GM19468 (cell line): ENCODE measurements around the gene HOXA2.

Source experiments
- ATAC-seq: cut with Tn5 transposase; IDR thresholded peaks from one replicate; pipeline ENCODE4 v1.9.1; 2021; ENCODE audit warnings: mild to moderate bottlenecking, moderate library complexity, moderate number of reproducible peaks; ENCODE audit not compliant: unreplicated experiment; ENCODE audit errors: extremely low read depth

The HOXA2 gene

DNA sequence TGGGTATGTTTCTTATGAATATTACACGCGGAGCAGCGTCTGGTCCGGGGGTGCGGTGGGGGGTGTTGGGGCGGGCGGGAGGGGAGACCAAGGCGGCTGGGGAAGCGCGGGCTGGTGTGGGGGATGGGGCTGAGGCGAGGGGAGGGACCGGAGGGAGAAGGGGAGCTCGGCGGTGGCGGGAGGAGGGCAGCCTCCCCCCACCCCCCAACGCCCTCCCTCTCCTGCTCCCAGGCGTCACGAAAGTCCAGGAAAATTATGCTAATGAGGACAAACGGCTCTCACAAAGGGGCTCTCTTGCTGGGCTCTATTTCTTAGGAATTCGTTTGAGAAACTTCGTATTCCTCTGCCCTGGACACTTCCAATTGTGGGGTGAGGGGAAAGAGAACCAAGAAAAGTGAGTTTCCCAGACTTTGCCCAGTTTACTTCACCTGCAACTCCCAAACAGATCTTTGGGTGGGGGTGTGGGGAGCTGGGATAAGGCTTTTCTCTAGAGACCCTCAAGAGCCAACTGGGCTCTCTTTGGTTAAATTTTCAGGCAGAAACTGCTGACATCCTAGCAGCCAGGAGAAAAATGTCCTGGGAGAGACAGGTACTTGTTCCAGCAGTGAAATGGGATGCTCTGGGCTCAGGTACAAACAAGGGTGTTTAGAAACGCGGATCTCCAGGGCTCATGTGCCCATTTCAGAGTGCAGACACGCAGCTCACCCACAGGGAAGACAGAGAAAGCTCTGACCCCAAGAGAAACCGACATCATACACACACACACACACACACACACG lies 11.7 kb upstream of the HOXA2 start:
- no peak for ATAC-seq

DNA sequence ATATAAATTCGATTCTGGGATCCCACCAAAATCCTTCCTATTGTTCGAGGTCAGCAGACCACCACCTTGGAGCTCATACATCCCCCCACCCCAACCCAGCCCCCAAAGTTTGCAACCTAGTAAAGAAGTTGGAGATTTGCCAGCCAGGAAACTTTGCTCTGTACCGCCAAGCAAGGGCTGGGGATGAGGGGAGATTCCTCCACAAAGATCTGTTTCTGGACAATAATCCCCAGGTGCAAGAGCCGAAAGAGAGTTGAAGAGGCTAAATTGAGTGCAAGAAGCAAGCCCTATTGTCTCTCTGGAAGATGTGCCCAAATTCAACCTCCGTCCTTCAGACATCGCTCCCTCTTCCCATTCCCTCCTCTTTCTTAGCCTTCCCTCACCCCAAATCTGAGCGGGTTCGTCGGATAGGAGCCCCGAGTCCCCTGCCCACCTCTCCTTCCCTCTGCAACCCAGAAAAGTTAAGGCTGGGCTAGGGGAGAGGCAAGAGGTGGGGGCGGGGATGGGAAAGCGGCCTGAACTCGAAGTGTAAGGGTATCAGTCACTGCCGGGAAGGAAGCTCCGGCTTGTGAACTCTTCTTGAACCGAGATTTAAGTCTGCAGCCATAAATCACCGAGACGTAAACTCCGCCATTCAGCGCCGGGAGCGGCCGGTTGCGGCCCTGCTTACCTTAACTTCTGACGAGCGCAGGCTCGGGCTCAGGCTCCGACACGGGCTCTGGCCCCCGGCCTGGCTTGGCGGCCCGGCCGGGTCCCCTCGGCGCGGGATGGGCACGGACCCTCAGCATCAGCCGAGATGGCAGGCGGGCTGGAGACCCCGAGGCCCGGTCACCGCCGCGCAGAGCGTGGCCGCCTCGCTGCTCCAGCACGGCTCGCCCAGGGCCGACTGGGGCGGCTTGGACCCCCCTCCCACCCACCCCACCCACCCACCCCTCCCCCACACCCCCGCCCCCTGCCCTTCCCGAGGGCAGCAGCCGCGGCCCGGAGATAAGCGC lies 10.8 kb upstream of the HOXA2 start:
- ATAC-seq = no peak

DNA sequence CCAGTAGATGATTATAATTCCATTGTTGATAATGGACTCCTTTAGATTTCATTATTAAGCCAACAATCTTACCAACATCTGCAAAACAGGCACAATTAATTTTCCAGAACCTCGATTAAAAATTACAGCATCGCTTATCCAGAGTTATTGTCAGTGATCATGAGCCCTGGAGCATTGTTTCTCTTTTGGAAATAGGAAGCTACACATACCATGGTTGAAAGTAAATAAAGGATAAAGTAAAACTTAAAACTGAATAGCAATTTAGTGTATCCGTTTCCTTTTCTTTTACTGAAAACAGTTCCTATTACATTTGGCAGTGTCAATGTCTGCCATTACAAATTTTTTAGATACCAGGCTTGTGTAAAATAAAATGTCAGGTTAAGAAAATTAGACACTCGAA lies 9.9 kb upstream of the HOXA2 start:
- ATAC-seq = no peak

DNA sequence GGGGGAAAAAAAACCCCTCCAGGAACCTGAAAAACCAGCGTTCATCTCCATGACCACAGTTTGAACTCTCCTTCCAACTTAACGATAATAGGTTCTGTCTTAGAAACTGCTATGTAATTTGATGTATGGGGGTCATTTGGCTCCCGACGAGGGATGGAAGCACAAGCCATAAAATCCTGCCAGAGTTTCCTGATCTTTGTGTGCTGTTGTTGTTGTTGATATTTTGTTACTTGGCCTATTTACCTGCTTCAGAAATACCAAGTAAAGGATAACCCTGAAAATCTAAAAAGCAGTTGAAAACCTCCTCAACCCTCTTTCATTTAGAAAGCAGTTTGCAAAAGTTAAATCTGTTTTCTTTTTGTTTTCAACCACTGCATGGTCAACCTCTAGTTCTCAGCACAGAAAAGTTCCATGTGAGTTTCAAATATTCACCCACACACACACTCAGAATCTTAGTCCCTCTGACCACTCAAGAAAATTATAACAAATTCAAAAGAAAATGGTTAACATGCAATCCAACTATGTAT lies 9.3 kb upstream of the HOXA2 start:
- no peak for ATAC-seq

DNA sequence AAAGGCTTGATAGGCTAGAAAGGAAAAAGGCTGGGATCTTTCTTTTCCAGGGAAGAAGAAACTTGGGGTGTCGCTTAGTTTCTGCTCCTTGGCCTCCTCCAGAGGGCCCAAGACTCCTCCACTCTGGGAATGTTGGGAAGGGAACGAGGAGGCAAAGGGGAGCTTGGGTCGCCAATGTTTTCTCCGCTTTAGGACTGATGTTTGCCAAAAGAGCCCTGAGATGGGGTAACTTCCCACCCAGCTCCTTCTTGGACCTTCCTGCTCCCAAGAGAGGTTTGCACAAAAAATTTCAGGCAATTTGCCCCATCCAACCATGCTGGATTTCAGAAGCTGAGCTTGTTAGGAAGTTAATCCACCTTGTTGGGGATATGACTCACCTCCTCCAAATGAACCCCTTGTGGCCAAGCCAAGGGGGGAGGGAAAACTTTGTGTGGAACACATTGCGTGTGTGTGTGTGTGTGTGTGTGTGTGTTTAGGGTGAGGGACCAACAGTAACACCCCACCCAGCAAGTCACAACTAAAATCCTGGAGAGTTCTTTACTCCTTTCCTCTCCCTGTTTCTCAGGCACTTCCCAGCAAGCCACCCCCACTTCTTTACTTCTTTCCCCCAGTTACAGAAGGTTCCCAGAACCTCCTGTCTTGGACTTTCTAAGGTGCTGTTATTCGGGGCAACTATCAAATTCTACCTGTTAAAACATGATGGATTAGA lies 8.7 kb upstream of the HOXA2 start:
- ATAC-seq = no peak

DNA sequence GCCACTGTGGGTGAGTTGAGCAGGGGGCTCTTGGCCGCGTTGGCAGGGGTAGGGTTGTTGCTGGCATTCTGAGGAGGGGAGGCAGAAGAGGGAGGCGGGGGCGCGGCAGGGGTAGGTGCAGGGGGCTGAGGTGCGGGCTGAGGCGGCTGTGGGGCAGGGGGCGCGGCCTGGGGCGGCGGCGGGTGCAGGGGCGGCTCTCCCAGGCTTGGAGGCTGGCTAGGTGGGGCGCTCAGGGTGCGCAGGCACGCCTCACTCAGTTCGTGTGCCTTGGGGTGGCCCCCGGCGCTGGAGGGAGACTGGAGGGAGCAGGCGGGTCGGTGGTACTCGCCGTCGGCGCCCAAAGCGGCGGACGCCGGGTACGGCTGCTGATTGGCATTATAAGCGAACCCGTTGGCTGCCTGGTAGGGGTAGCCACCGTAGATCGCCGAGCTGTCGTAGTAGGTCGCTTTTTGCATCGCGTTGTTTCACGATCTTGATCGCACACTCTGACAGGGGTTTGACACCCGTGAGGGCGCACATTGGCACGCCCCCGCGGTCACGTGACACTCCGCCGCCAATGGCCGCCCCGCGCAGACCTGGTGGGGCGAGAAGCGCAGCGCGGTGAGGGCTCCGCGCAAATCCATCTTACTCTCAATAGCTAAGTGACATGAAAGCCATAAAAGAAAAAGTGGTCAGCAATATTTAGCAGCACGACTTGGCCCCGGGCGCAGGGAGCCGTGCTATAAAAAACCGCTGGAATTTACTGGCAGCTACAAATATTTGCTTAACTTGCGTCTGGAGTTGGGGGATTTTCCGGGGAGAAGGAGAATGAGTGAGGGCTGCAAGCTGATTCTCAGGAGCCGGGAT lies 7.9 kb upstream of the HOXA2 start:
- no peak for ATAC-seq

DNA sequence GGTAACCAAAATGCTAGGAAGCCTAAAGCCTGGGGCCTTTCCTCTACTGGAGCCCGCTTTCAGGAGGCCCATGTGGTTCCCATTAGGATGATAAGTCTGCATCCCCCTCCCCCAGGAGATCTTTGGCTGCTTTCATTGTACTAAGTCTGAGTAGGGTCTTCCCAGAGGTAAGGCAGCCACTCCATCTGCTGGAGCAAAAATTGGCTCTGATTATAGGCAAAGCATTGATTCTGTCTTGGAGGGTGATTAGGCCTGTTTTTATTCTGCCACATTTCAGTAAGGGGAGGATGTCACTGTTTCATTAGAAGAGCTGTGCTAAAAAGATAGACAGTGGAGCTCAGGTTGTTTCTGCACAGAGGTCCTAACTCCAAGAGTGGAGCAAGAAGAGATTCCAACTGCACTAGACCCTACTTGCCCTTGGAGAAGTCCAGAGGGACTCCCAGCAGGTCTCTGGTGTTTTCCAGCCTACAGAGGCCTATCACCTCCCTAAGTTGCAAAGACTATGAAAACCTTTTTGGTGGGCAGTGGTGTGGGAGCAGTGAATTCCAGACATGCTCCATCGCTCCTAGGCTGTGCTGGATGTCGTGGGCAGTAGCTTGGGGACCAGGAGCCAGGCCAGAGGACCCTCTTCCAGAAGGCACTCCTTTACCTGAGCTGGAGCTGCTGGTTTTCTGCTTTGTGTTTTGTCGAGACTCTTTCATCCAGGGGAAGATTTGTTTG lies 7.1 kb upstream of the HOXA2 start:
- ATAC-seq = no peak

DNA sequence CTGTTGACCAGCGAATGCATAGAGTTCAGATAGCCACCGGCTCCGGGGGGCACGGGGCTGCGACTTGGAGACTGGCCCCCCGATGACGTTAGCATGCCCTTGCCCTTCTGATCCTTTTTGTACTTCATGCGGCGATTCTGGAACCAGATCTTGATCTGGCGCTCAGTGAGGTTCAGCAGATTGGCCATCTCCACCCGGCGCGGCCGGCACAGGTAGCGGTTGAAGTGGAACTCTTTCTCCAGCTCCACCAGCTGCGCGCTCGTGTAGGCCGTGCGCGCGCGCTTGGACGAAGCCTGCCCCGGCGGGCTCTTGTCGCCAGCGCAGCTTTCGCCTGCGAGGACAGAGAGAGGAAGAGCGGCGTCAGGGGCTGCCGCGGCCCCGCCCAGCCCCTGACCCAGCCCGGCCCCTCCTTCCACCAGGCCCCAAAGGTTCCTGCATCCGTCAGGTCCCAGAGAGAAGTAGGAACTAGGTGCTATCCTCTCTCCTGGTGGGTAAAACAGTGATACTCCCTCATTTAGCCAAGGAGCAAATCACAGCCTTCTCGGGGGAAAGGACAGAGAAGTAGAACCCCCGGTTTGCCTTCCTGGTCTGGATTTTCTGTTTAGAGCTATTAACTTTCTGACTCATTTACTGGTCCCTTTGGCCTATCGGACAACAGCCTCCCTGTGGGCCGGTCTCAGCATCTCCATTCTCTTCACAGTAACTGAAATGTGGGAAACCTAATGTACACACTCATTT lies 6.1 kb upstream of the HOXA2 start:
- ATAC-seq = no peak

DNA sequence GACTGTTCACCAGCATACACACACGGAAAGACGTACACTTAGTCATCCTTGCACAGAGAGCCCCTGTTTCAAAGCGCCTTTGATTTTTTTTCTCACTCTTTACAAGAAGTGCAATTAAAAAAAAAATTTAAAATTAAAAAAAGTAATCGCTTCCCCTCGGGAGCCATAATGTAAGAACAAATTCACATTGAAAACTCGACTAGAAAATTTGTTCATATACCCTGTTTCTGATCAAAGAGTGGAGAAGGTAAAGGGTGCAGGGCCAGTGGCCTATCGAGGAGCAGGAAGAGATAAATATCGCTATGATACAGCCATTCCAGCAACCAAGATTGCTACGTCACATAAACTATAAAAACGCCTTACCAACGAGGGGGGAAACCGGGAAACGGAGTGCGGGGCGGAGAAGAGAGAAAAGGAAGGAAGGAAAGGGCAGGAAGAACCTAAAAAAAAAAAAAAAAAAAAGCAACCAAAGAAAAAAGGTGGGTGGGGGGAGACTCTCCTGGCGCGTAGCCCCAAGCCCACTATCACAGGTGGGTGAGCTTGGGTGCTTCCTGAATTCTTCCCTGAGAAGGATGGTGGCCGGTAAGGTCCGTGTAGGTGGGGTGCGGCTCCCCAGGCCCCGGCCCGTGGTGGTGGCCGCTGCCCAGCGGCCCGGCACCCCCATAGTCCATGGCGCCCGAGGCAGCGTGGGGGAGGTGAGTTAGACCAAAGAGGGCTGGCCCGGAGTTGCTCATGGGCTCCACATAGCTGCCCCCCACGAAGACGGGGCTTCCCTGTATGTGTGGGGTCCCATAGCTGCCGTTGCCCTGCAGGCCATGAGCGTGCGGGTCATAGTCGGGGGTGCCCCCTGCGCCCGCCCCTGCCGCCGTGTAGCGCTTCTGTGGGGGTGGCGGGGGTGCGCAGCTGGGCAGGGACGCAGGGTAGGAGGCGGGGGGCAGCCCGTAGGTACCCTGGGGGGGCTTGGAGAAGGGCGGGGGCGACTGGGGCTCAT lies 5.2 kb upstream of the HOXA2 start:
- ATAC-seq = no peak

DNA sequence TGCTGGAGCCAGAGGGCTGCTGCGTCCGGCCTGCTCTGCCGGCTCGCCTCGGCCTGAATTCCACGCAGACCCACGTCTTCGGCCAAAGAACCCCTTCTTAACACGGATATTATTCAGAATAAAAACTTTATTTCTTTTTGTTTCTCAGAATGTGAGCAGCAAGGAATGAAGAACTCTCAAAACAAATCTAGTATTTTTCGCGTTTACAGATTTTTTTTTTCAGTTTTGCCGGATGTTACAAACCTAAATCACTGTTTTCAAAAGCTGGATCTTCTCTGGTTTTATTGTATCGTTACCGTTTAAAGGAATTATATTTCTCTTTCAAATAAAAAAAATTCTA lies 4.4 kb upstream of the HOXA2 start:
- no peak for ATAC-seq

DNA sequence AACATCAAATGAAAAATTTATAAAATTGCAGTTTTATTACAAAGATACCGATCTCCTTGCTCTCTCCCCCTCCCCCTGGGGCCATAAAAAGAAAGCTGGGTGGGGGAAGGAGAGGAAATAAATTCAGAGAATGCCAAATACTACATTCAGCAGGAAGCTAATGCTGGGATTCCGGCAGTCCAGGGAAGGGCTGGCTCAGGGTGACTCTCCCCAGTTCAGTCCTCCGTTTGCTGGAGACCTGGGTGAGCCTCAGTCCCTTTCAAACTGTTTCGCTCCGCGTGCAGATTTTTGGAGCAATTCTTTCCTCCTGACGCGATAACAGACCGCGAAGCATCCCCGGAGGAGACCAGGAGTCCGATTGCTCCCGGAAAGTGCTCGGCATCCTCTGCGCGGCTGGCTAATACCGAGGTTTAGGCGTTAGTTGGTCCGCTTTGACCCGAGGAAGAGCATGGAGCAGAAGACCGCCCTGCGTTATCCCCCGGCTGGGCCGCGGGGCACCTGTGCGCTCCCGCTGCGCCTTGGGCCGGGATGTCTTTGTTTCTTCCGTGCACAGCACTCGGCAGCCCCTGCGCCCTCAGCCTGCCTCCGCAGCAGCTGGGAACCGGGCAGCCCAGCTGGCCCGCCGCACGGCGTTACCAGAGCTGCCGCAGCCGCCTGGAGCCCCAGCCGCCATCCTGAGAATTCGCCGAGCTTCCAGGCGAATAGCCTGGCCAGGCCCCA lies 3.9 kb upstream of the HOXA2 start:
- no peak for ATAC-seq

DNA sequence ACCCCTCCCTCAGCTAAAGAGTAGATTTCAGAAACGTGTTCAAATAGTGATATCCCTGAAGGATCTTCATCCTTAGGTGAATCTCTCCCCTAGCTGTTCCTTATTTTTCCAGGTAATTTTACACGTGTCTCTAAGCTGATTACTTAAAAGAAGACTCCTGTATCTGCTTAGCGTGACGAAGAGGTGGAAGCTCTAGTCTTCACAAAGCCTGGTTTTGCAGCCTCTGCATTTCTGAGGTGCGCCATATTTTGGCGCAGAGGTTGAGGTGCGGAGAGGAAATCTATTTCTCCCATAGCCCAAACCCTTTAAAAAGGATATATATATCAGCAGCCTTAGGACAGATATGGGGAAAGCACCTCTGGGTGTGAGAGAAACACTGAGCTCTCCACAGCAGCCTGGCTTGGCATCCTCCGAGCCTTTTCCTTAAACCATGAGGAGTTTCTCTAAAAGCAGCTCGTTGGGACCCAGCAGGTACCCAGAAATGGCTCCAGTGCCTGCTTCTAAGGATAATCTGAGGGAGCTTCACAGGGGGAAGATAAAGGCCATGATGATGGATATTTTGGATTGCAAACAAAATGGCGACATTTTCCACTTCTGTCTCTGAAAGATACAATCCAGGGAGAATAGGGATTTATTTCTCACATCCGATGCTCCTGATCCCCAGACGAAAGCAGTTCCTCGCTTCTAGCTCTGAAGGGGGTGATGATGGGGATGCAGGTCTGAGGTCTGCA lies 3.0 kb upstream of the HOXA2 start:
- ATAC-seq = no peak

DNA sequence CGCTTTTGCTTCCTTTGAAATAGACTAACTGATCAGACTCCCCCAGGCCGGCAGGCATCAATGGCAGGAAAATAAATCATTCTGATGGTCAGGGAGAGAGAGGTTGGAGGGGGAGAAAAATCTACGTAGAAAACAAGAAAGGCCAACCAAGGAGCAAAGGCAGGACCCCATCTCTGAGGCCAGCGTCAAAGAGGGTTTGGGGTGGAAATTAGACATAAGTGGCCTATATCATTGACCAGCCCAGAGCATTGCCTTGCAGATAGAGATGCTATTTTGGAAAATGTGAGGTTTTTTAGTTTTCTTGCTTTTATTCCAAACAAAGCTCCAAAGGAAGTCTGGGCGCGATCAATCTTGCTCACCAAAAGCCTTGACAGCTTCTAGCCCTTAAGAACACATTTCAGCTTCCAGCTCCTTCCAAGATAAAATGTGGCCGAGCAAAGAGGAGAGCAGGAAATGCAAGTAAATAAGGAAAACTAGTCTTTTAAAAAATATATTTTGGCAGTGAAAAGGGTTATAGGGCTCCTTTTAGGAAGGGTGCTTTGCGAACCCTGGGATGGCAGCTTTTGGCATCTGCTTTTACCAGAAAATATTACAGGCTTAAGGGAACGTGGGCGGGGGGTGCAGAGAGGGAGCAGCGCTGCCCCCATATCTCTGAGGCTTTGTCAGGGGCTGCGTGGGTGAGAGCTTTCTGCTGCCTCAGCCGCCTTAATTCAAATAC lies 2.0 kb upstream of the HOXA2 start:
- no peak for ATAC-seq

DNA sequence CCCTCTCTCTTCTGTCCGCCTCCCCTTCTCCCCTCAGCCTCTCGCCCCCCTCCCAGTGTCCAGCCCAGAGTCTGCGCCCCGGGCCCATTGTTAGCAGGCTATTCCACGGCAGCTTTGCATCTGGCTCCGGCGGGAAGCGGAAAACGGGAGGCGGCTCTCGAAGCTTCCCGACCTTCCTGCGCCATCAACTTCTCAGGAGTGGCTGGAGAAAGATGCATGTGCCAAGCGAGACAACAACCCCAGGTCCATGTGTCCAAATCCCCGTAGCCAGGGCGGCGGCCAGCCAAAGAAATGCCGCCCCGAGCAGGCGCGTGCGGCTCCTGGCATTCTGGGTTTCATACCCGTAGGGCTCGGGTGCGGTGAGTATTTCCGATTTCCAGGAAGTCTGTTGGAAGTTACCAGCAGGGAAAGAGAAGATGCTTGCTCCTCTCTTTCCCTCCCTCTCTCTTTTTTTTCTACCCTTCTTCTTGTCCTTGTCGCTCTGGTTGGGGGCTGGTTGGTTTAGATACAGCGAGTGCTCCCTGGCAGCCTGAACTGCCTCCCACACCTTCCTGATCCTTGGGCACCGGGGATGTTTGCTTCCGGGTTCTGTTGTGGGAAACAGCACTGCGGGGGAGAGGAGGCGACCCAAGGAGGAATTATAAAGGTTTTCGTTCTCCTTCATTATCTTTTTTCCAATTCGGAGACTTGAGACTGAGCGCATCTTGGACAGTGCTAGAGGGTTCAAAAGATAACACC lies 1.2 kb upstream of the HOXA2 start:
- no peak for ATAC-seq
